ENCODE measurements around the gene MICALL2.
"Not testable (repeated sequence)": the region's sequence is repeated elsewhere in the genome, so short reads cannot be mapped to it uniquely, and the experiment has no call there.

The MICALL2 gene

GRCh38 chr7:1447551-1448244 is 11.6 kb downstream of the MICALL2 start:
- DNase-seq (ENCODE audit: low spot score) = no peak

GRCh38 chr7:1447112-1447511 is 12.2 kb downstream of the MICALL2 start:
- no peak for DNase-seq (ENCODE audit: low spot score)

DNA sequence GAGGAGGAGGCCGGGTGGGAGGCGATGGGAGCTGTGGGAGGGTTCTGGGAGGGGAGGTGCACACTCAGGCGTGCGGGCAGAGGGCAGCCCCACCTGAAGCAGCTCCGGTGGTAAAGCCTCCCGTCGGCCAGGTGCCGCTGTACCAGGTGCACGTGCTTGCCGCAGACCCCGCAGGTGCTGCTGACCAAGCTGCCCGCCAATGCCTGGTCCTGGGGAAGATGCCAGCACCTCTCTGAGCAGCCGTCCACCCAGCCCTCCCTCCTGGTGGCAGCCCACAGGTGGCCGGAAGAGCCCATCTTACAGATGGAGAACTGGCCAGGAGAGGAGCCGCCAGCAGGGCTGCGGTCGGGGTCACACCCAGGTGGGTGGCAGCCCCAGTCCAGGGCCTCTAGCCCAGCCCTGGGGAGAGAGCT is 12.6 kb downstream of the MICALL2 start:
- DNase-seq (ENCODE audit: low spot score) = no peak

DNA sequence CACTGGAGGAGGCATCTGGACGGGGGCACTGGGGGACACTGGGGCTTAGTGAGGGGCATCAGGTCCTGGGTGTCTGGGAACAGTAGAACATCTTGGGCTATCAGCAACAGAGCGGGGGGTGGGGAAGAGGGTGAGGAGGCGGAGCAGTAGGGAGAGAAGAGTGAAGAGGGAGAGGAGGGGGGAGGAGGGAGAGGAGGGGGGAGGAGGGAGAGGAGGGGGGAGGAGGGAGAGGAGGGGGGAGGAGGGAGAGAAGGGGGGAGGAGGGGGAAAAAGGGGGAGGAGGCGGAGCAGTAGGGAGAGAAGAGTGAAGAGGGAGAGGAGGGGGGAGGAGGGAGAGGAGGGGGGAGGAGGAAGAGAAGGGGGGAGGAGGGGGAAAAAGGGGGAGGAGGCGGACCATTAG is 13.2 kb downstream of the MICALL2 start:
- DNase-seq (ENCODE audit: low spot score) = not testable (repeated sequence)

DNA sequence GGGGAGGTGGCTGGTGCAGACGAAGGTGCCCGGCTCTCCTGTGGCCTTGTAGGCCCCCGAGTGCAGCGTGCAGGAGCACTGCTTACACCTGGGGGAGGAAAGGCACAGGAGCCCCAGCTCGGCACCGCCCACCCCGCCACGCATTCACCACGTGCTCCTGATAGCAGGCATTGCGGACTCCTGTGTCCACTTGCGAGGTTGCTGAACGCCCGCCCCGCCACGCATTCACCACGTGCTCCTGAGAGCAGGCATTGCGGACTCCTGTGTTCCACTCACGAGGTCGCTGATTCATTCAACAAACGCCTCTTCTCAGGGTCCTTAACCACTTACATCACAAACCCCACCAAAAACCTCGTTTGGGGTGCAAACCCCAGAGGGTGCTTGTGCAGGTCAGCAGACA is 13.9 kb downstream of the MICALL2 start:
- DNase-seq (ENCODE audit: low spot score) = no peak

GRCh38 chr7:1444925-1445322 is 14.3 kb downstream of the MICALL2 start:
- DNase-seq (ENCODE audit: low spot score) = no peak

- DNase-seq (ENCODE audit: low spot score) = no peak
Measured at GRCh38 chr7:1444214-1444924, 14.9 kb downstream of the MICALL2 start.

DNA sequence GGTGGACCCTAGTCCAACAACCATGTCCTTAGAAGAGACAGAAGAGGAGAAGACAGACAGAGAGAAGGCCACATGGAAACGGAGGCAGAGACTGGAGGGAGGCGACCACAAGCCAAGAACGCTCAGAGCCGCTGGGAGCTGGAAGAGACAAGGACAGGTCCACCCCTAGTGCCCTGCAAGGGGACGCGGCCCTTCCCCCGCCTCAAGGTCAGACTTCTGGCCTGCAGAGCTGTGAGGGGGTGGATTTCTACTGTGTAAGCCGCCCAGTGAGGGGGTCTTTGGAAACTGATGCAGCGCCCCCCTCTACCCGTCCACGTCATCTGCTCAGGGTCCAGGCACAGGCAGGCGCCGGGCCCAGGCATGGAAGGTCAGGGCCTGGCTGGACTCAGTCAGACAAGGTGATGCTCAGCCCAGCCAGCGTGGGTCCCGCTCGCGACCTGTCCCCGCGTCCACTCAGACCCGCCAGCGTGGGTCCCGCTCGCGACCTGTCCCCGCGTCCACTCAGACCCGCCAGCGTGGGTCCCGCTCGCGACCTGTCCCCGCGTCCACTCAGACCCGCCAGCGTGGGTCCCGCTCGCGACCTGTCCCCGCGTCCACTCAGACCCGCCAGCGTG is 15.6 kb downstream of the MICALL2 start:
- DNase-seq (ENCODE audit: low spot score) = not testable (repeated sequence)

GRCh38 chr7:1442355-1443124 is 16.7 kb downstream of the MICALL2 start:
- DNase-seq (ENCODE audit: low spot score) = no peak

GRCh38 chr7:1441615-1442354 is 17.5 kb downstream of the MICALL2 start:
- DNase-seq (ENCODE audit: low spot score) = no peak

- DNase-seq (ENCODE audit: low spot score) = no peak
Measured at GRCh38 chr7:1440620-1441019, 18.6 kb downstream of the MICALL2 start.

- DNase-seq (ENCODE audit: low spot score) = no peak
Measured at GRCh38 chr7:1439373-1440363, 19.6 kb downstream of the MICALL2 start.

GRCh38 chr7:1438821-1439220 is 20.4 kb downstream of the MICALL2 start:
- DNase-seq (ENCODE audit: low spot score) = no peak

GRCh38 chr7:1438208-1438607 is 21.1 kb downstream of the MICALL2 start:
- DNase-seq (ENCODE audit: low spot score) = no peak

- DNase-seq (ENCODE audit: low spot score) = no peak
Measured at GRCh38 chr7:1437155-1437880, 22.0 kb downstream of the MICALL2 start.

- no peak for DNase-seq (ENCODE audit: low spot score)
Measured at GRCh38 chr7:1436608-1437007, 22.7 kb downstream of the MICALL2 start.

DNA sequence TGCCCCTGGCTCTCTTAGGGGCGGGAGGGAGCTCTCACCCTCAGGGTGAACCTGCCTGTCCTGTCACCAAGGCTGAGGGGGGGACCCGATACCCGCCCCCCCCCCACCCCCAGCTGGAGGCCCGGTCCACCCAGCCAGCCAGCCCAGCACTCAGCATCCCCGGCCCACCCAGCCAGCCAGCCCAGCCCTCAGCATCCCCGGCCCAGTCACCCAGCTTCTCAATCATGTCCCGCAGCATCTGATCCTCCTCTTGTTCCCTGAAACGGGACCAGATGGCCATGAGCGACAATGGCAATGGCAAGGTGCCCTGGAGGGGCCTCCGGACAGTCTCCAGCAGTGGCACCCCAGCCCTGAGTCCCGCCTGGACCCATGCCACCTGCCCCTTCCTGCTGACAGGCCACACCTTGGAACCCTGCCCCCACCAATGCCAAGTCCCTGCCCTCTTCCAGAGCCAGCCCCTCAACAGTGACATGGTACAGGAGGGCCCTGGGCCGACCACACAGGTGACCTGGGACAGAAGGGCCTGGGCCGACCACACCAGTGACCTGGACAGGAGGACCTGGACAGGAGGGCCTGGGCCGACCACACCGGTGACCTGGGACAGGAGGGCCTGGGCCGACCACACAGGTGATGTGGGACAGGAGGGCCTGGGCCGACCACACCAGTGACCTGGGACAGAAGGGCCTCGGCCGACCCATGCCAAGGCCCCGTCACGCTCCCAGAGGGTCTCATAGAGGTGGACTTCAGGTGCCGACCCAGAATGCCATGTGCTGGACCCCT is 24.2 kb downstream of the MICALL2 start:
- no peak for DNase-seq (ENCODE audit: low spot score)

GRCh38 chr7:1434165-1434718 is 25.0 kb downstream of the MICALL2 start:
- no peak for DNase-seq (ENCODE audit: low spot score)
